ENCODE measurements around the gene ZBTB7C. TPM values are rescaled to one million over a fixed set of nuclear protein-coding genes. Genes with fewer than 3 reads are reported as not detected.

ZBTB7C gene
- total RNA-seq, 2 experiments from 2014 or later, result not detected

DNA sequence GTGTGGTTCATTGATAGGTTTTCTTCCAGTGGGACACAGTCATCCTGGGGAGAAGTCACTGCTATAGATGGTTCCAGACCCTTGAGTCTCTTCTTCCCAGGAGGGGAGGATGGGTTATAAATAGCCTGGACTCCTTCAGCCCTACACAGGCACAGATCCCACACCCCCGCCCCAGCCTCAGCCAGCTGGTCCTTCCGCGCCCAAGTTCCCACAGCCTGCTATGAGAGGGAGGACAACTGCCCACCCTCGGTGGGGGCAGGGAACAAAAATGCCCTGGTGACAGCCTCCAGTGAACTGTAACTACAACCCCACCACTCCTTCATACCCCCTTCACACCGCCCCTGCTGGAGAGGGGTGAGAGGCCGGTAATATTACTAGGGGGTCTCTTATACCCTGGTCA lies 3.2 kb downstream of the ZBTB7C start:
- Mint-ChIP-seq H3K27ac (no peak overlapping the region), H3K9me3 (no peaks in the 10 kb centered on the region), H3K4me1 (ENCODE audit: low read depth) (peaks cover 10% of the 10 kb centered on the region), H3K27me3 (peaks cover 52% of the 10 kb centered on the region), H3K36me3 (ENCODE audit: low read depth) (no peaks in the 10 kb centered on the region), H3K4me3 (no peak overlapping the region)
- ChIA-PET CTCF (no interaction called here), POLR2A (no interaction called here)
- no peak for TF ChIP-seq CTCF (IDR thresholded peaks at IDR 0.05)
- ATAC-seq (no peak), DNase-seq (no peak)
- intact Hi-C loops (cut with micrococcal nuclease), result no loop called here

GRCh38 chr18:48404716-48405507 lies 4.3 kb downstream of the ZBTB7C start:
- ATAC-seq (no peak), DNase-seq (peak; percentile 10)
- Mint-ChIP-seq H3K36me3 (ENCODE audit: low read depth) (no peaks in the 10 kb centered on the region), H3K4me3 (no peak overlapping the region), H3K9me3 (no peaks in the 10 kb centered on the region), H3K27ac (no peak overlapping the region), H3K27me3 (peaks cover 48% of the 10 kb centered on the region), H3K4me1 (ENCODE audit: low read depth) (peaks cover 6% of the 10 kb centered on the region)
- no peak for TF ChIP-seq CTCF (IDR thresholded peaks at IDR 0.05)
- CTCF ChIA-PET, result interaction anchor here (1.5 kb wide), 1 partner anchor 39 kb away, joined by 3 read pairs; no protein-coding TSS in a partner anchor
- POLR2A ChIA-PET, result interaction anchor here (0.6 kb wide), 1 partner anchor 9 kb away, joined by 3 read pairs; no protein-coding TSS in a partner anchor
- intact Hi-C loops (cut with micrococcal nuclease), result no loop called here

GRCh38 chr18:48402953-48403352 lies 6.2 kb downstream of the ZBTB7C start:
- no peak for TF ChIP-seq CTCF (IDR thresholded peaks at IDR 0.05)
- H3K27me3 Mint-ChIP-seq, result peaks cover 45% of the 10 kb centered on the region
- H3K27ac Mint-ChIP-seq, result no peak overlapping the region
- ChIA-PET CTCF (interaction anchor here (1.0 kb wide), 1 partner anchor 9 kb away, joined by 3 read pairs; no protein-coding TSS in a partner anchor), POLR2A (no interaction called here)
- DNase-seq (no peak), ATAC-seq (no peak)
- H3K4me3 Mint-ChIP-seq, result no peak overlapping the region
- H3K4me1 Mint-ChIP-seq (ENCODE audit: low read depth), result peaks cover under 1% of the 10 kb centered on the region
- intact Hi-C loops (cut with micrococcal nuclease), result no loop called here
- no peaks in the 10 kb centered on the region for H3K36me3 Mint-ChIP-seq (ENCODE audit: low read depth)
- H3K9me3 Mint-ChIP-seq, result no peaks in the 10 kb centered on the region

DNA sequence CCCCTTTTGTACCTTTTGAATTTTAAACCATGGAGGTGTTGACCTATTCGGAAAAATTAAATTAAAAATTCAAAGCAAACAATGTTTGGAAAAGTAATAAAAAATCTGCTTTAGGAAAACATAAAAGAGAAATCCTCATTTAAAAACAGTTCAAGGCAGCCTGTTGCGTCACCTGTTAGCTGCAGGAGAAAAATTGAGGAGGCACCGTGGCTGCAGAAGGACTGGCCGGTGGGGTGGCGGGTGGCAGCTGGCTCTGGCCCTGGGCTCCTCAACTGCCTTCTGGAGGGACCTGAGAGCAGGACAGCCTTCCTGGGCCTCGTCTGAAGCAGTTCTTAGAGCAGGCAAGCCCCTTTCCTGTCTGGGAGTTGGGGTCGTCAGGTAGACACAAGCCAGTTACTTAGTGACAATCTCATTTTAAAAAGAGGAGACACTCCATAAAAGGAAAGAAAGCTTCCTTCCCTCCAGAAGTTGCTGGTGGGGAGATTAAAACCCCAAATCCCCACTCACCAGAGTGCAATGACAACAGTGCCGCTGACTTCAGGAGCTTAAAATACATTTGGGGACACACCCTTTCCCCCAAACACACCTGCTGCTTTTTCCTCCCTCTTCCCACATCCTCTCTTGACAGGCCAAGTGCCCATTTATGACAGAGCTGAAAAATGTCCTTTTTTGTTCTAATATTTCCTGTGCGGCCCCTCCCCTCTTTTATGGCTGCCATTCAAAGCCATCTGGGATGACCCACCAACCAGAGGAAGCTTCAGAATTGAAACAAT lies 9.7 kb downstream of the ZBTB7C start:
- Mint-ChIP-seq H3K9me3 (no peaks in the 10 kb centered on the region), H3K36me3 (ENCODE audit: low read depth) (no peaks in the 10 kb centered on the region), H3K4me1 (ENCODE audit: low read depth) (no peaks in the 10 kb centered on the region), H3K4me3 (no peak overlapping the region), H3K27me3 (peaks cover 33% of the 10 kb centered on the region), H3K27ac (no peak overlapping the region)
- ChIA-PET POLR2A (no interaction called here), CTCF (interaction anchor here (0.7 kb wide), 1 partner anchor 911 kb away, joined by 3 read pairs; no protein-coding TSS in a partner anchor)
- no peak for DNase-seq
- intact Hi-C loops (cut with micrococcal nuclease), result no loop called here
- TF ChIP-seq CTCF (IDR thresholded peaks at IDR 0.05), result no peak
- no peak for ATAC-seq

DNA sequence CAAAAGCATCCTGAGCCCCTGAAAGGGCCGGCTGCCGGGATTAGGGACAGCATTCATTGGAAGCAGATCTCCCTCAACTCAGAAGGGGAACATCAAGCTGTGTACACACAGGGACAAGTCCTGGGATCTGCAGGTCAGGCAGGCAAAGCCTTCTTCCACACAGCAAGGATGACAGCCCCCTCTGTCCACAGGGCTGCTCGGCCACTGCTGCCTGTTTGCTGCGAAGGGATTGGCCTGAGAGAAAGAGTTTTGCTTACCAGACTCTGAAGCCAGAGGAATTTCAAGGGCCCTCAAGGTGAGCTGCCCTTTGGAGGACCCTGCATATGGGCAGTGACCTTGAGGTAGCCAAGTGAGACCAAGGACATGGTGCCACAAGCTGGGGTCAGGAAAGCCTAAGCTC lies 11.1 kb downstream of the ZBTB7C start:
- ChIA-PET CTCF (interaction anchor here (0.8 kb wide), 1 partner anchor 14 kb away, joined by 3 read pairs; no protein-coding TSS in a partner anchor), POLR2A (no interaction called here)
- ATAC-seq (no peak), DNase-seq (no peak)
- intact Hi-C loops (cut with micrococcal nuclease), result no loop called here
- H3K4me1 Mint-ChIP-seq (ENCODE audit: low read depth), result no peaks in the 10 kb centered on the region
- H3K27me3 Mint-ChIP-seq, result peaks cover 36% of the 10 kb centered on the region
- no peak for TF ChIP-seq CTCF (IDR thresholded peaks at IDR 0.05)
- no peak overlapping the region for H3K27ac Mint-ChIP-seq
- H3K4me3 Mint-ChIP-seq, result no peak overlapping the region
- H3K9me3 Mint-ChIP-seq, result no peaks in the 10 kb centered on the region
- H3K36me3 Mint-ChIP-seq (ENCODE audit: low read depth), result no peaks in the 10 kb centered on the region

All from activated CD8-positive, alpha-beta T cell treated with anti-CD3 and anti-CD28 coated beads for 36 hours (primary cell).